Stimulated activated CD4-positive, alpha-beta T cell treated with anti-CD3 and anti-CD28 coated beads, Interleukin-12 subunit alpha, Interleukin-12 subunit beta, amount 100 ng/mL, for 24 hours (primary cell): Measurements from ENCODE around the gene NTS.

Experiments used
- DNase-seq, 2 experiments: peaks; one replicate each; pipeline ENCODE4 v3.0.0-alpha.2; 2020; ENCODE audit warnings: low read depth in 2 of 2

Gene NTS

DNA sequence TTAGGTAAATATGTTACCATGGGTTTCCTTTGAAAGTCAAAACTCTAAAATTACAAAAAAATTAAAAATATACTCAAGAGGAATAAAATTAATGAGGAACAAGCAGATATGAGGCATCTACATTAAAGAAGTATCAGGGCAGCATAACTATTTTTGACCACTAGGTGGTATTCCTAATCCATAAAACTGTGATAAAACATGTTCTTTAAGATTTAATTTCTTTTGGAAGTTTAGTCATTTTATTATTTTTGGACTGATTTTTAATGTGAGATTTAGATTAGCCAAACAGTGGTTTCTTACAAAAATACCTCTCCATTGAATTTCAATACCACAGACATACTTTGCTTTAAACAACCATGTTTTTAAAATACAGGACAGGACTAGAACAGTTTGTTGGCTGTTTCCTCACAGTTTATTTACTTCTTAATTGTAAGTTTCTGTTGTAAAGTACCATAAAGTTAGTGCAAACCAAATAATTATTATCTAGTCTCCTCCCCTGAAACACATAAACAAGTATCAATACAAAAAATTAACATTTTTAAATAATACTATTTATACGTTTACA, 49.8 kb downstream of the NTS start:
- no peak for DNase-seq

- no peak for DNase-seq
Observed at GRCh38 chr12:85927166-85927565, 53.1 kb downstream of the NTS start.
